22Rv1 (cell line): ENCODE measurements around the gene ABCA13.

ENCODE experiments used
- ZFX ChIP-seq: fragments of 450-650 bp; IDR thresholded peaks from 2 replicates; pipeline ENCODE4 v1.6.1; 2017; ENCODE audit warnings: antibody characterized with exemption, borderline replicate concordance
- TF ChIP-seq, protein P1 (sequence below): fragments of 450-650 bp; IDR thresholded peaks from 2 replicates; pipeline ENCODE4 v1.5.1; 2017; ENCODE audit warnings: mild to moderate bottlenecking

DNA sequence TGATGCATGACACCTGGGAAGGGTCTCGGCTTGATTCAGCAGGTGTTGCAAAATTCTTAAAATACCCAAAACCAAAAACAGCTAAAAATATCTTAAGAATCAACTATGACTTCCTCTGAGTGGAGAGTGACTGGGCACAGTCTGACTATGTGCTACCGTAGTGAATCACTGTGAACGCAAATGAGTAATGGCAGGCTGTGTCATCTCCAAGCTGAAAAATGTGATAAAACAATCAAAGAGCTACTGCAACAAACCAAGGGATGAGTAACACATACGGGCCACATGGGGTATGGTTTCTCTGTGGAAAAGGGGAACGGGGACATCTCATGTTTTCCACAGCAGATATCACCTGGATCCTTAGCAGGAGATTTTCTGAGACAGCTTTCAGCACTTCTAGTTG, 127.5 kb downstream of the ABCA13 start:
- TF ChIP-seq, protein P1, sequence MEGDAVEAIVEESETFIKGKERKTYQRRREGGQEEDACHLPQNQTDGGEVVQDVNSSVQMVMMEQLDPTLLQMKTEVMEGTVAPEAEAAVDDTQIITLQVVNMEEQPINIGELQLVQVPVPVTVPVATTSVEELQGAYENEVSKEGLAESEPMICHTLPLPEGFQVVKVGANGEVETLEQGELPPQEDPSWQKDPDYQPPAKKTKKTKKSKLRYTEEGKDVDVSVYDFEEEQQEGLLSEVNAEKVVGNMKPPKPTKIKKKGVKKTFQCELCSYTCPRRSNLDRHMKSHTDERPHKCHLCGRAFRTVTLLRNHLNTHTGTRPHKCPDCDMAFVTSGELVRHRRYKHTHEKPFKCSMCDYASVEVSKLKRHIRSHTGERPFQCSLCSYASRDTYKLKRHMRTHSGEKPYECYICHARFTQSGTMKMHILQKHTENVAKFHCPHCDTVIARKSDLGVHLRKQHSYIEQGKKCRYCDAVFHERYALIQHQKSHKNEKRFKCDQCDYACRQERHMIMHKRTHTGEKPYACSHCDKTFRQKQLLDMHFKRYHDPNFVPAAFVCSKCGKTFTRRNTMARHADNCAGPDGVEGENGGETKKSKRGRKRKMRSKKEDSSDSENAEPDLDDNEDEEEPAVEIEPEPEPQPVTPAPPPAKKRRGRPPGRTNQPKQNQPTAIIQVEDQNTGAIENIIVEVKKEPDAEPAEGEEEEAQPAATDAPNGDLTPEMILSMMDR = no peak
- no peak for TF ChIP-seq ZFX
